OCI-LY7 (cell line): ENCODE data around the gene KIFC3. TPM values are rescaled to one million over a fixed set of nuclear protein-coding genes. Genes with fewer than 3 reads are reported as not detected.

Experiments
- BruUV-seq: library from RNA; stranded (reverse); fragments of 400-500 nt; replicated peaks from 2 replicates; lab custom pipeline; 2021; lab: Mats Ljungman, UMichigan
- CTCF ChIA-PET: fragments of 300-600 bp; sonication (Branson Sonifier 250); formaldehyde crosslinking; loops from one replicate; lab custom pipeline; 2022; ENCODE audit warnings: antibody characterized with exemption; ENCODE audit not compliant: unreplicated experiment; lab: Charles Lee
- POLR2A ChIA-PET: fragments of 300-600 bp; sonication (Branson Sonifier 250); formaldehyde crosslinking; loops from one replicate; lab custom pipeline; 2022; ENCODE audit warnings: antibody characterized with exemption; lab: Charles Lee
- DNase-seq: peaks from one replicate; pipeline ENCODE4 v3.0.0-alpha.2; 2015; ENCODE audit warnings: low spot score
- H2AFZ ChIP-seq: fragments of 200-600 bp; sonication (generic), shearing (Covaris generic); 2 replicates; pipeline ENCODE4 v1.6.1; 2014; ENCODE audit warnings: mild to moderate bottlenecking, antibody characterized with exemption, low read length, moderate library complexity
- H3K27ac ChIP-seq: fragments of 200-600 bp; sonication (generic); 2 replicates; pipeline ENCODE4 v1.5.1; 2014; ENCODE audit warnings: mixed run types, low read depth, mild to moderate bottlenecking, moderate library complexity, low read length, inconsistent platforms; ENCODE audit not compliant: poor library complexity, severe bottlenecking
- H3K36me3 ChIP-seq: fragments of 200-600 bp; sonication (generic); 2 replicates; pipeline ENCODE4 v1.6.1; 2014; ENCODE audit warnings: mild to moderate bottlenecking, antibody characterized with exemption, low read length, moderate library complexity, mixed read lengths; ENCODE audit not compliant: insufficient read depth
- H3K4me1 ChIP-seq: fragments of 200-600 bp; sonication (generic); 2 replicates; pipeline ENCODE4 v1.5.1; 2014; ENCODE audit warnings: mild to moderate bottlenecking, low read length; ENCODE audit not compliant: insufficient read depth, poor library complexity, severe bottlenecking
- H3K4me2 ChIP-seq: fragments of 200-600 bp; sonication (generic); 2 replicates; pipeline ENCODE4 v1.6.1; 2014; ENCODE audit warnings: mild to moderate bottlenecking, low read length
- H3K4me3 ChIP-seq: fragments of 200-600 bp; sonication (generic); 2 replicates; pipeline ENCODE4 v1.5.1; 2014; ENCODE audit warnings: mild to moderate bottlenecking, low read depth, low read length; ENCODE audit not compliant: poor library complexity, severe bottlenecking
- H3K79me2 ChIP-seq: fragments of 200-600 bp; sonication (generic); 2 replicates; pipeline ENCODE4 v1.6.1; 2016; ENCODE audit warnings: low read depth, mild to moderate bottlenecking, low read length, moderate library complexity, mixed read lengths; ENCODE audit not compliant: insufficient read depth
- H3K9me2 ChIP-seq: fragments of 200-600 bp; sonication (generic); 2 replicates; pipeline ENCODE4 v1.6.1; 2016; ENCODE audit warnings: mild to moderate bottlenecking, low read length, mixed read lengths; ENCODE audit not compliant: insufficient read depth
- H3K9me3 ChIP-seq: fragments of 200-600 bp; sonication (generic); 2 replicates; pipeline ENCODE4 v1.6.1; 2014; ENCODE audit warnings: mild to moderate bottlenecking, mixed run types, low read length, mixed read lengths
- H4K20me1 ChIP-seq: fragments of 200-600 bp; sonication (generic); 2 replicates; pipeline ENCODE4 v1.6.1; 2014; ENCODE audit warnings: mild to moderate bottlenecking, antibody characterized with exemption, low read length, moderate library complexity, mixed read lengths; ENCODE audit not compliant: insufficient read depth
- EZH2phosphoT487 ChIP-seq: fragments of 200-600 bp; sonication (generic); IDR thresholded peaks from 2 replicates; pipeline ENCODE4 v1.6.1; 2018; ENCODE audit warnings: low read depth, borderline replicate concordance, mild to moderate bottlenecking, mixed run types, antibody characterized with exemption, low read length, moderate library complexity, mixed read lengths
- intact Hi-C: fragments of 100-400 bp; cut with micrococcal nuclease; formaldehyde crosslinking; loops from one replicate; pipeline ENCODE4 v1.10.0; 2022; ENCODE audit not compliant: unreplicated experiment
- total RNA-seq, 2 experiments: library from RNA; depleted of rRNA in 1 of 2; stranded (reverse); fragments of >200 nt in 1 of 2; shearing (Covaris generic) in 1 of 2; gene quantifications; 2 replicates each; pipeline ENCODE4 v1.2.3, GENCODE V29; 2014 to 2022
- TF ChIP-seq, protein P1 (sequence below): fragments of 200-600 bp; sonication (generic); conservative IDR thresholded peaks from 2 replicates; pipeline ENCODE4 v1.5.1; 2014; ENCODE audit warnings: mild to moderate bottlenecking, antibody characterized with exemption, low read length, moderate library complexity, mixed read lengths

Gene KIFC3
- total RNA-seq, 2 experiments from 2014 or later: 0.61 TPM; not detected in 1

DNA sequence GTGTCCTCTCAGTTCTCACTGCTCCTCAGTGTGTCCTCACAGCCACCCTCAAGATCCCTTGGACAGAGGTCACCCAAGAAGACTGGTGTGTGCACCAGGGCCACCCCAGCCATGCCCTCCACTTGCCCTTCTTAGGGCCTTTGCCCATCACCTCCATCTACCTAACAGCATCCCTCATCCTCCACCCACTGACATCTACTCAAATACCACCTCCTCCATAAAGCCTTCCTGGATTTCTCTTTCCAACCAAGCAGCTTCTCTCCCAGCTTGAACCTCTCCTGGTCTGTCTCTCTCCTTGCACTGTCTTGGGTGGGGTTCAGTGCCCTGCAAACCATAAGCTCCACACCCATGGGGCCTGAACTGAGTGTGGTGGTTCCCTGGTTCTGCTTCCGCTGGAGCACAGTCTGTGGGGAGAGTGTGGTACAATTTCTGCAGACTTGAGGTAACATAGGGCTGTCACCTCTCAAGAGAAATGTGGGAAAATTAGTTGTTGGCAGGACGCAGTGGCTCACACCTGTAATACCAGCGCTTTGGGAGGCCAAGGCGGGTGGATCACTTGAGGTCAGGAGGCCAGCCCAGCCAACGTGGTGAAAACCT, 52.3 kb downstream of the KIFC3 start:
- H4K20me1 ChIP-seq: no peaks in the 10 kb centered on the region
- BruUV-seq: no TSS peak
- peaks cover 2% of the 10 kb centered on the region; the same call in 1 of the 2 replicates for H3K36me3 ChIP-seq
- H3K4me2 ChIP-seq: no peak overlapping the region
- ChIA-PET POLR2A (no interaction called here), CTCF (no interaction called here)
- H3K79me2 ChIP-seq: no peaks in the 10 kb centered on the region
- no peaks in the 10 kb centered on the region for H3K4me1 ChIP-seq
- TF ChIP-seq EZH2phosphoT487: no peak
- TF ChIP-seq, protein P1, sequence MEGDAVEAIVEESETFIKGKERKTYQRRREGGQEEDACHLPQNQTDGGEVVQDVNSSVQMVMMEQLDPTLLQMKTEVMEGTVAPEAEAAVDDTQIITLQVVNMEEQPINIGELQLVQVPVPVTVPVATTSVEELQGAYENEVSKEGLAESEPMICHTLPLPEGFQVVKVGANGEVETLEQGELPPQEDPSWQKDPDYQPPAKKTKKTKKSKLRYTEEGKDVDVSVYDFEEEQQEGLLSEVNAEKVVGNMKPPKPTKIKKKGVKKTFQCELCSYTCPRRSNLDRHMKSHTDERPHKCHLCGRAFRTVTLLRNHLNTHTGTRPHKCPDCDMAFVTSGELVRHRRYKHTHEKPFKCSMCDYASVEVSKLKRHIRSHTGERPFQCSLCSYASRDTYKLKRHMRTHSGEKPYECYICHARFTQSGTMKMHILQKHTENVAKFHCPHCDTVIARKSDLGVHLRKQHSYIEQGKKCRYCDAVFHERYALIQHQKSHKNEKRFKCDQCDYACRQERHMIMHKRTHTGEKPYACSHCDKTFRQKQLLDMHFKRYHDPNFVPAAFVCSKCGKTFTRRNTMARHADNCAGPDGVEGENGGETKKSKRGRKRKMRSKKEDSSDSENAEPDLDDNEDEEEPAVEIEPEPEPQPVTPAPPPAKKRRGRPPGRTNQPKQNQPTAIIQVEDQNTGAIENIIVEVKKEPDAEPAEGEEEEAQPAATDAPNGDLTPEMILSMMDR: no peak
- no peak overlapping the region for H3K4me3 ChIP-seq
- no peak overlapping the region for H3K27ac ChIP-seq
- DNase-seq: no peak
- no peak overlapping the region for H2AFZ ChIP-seq
- no peaks in the 10 kb centered on the region for H3K9me3 ChIP-seq
- intact Hi-C loops: no loop called here
- no peaks in the 10 kb centered on the region for H3K9me2 ChIP-seq

GRCh38 chr16:57749101-57749692, 53.1 kb downstream of the KIFC3 start:
- Histone ChIP-seq H3K27ac (no peak overlapping the region), H3K36me3 (no peaks in the 10 kb centered on the region), H4K20me1 (no peaks in the 10 kb centered on the region), H3K4me1 (no peaks in the 10 kb centered on the region), H3K9me2 (no peaks in the 10 kb centered on the region), H3K79me2 (no peaks in the 10 kb centered on the region), H2AFZ (no peak overlapping the region), H3K9me3 (no peaks in the 10 kb centered on the region), H3K4me3 (no peak overlapping the region), H3K4me2 (no peak overlapping the region)
- DNase-seq: no peak
- intact Hi-C loops: no loop called here
- BruUV-seq: no TSS peak
- ChIA-PET CTCF (no interaction called here), POLR2A (interaction anchor here (0.5 kb wide), 1 partner anchor 172 kb away, joined by 6 read pairs; no protein-coding TSS in a partner anchor)
- TF ChIP-seq, protein P1: no peak
- no peak for TF ChIP-seq EZH2phosphoT487

DNA sequence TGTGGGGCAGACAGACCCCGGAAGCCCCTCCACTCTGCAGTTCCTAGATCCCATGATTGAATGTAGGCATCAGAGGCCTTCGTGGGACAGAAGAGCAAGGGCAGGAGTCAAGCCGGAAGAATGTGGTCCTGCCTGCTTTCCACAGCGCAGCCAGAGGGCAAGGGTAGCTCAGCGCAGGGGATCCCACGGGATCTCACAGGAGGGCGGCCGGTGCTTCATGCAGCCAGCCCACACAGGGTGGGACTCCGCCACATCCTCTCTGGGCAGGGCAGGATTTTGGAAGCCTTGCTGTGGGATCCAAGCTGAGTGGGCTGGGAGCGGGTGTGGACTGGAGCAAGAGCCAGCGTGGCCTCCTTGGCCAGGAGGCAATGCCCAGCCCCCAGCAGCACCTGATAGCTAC, 53.7 kb downstream of the KIFC3 start:
- no TSS peak for BruUV-seq
- Histone ChIP-seq H4K20me1 (no peaks in the 10 kb centered on the region), H3K36me3 (no peaks in the 10 kb centered on the region), H2AFZ (no peak overlapping the region), H3K4me3 (no peak overlapping the region), H3K4me2 (no peak overlapping the region), H3K9me3 (no peaks in the 10 kb centered on the region), H3K27ac (no peak overlapping the region), H3K79me2 (no peaks in the 10 kb centered on the region), H3K4me1 (peaks cover 2% of the 10 kb centered on the region), H3K9me2 (no peaks in the 10 kb centered on the region)
- CTCF ChIA-PET: no interaction called here
- no peak for DNase-seq
- no peak for TF ChIP-seq EZH2phosphoT487
- TF ChIP-seq, protein P1: no peak
- intact Hi-C loops: no loop called here
- POLR2A ChIA-PET: interaction anchor here (0.5 kb wide), 1 partner anchor 173 kb away, joined by 6 read pairs; no protein-coding TSS in a partner anchor
